Liver (tissue), 9 donors: ENCODE results near the gene CAVIN2. TPM values are rescaled to one million over a fixed set of nuclear protein-coding genes. Genes with fewer than 3 reads are reported as not detected.

ENCODE experiments used
- DNase-seq: peaks from one replicate; pipeline ENCODE4 v3.0.0-alpha.2; 2017; ENCODE audit warnings: low spot score
- H3K27ac ChIP-seq, 2 donors: one replicate each; pipeline ENCODE4 v1.7.0; 2013; ENCODE audit warnings: inconsistent platforms in 2 of 2, low read length in 2 of 2, control low read depth in 1 of 2, low read depth in 1 of 2, mild to moderate bottlenecking in 1 of 2
- H3K27me3 ChIP-seq, 4 donors: one replicate each; pipeline versions ENCODE4 v1.6.1 to v1.7.0; 2013; ENCODE audit warnings: low read length in 3 of 4, inconsistent platforms in 1 of 4, mild to moderate bottlenecking in 1 of 4, moderate library complexity in 1 of 4; ENCODE audit not compliant: control insufficient read depth in 4 of 4, insufficient read depth in 4 of 4
- H3K36me3 ChIP-seq, 4 donors: one replicate each; pipeline versions ENCODE4 v1.6.1 to v1.7.0; 2013; ENCODE audit warnings: low read length in 3 of 4, mild to moderate bottlenecking in 3 of 4, low read depth in 1 of 4, moderate library complexity in 1 of 4; ENCODE audit not compliant: control insufficient read depth in 4 of 4, insufficient read depth in 3 of 4
- H3K4me1 ChIP-seq, 4 donors: one replicate each; pipeline versions ENCODE4 v1.6.1 to v1.7.0; 2013; ENCODE audit warnings: low read length in 3 of 4, mild to moderate bottlenecking in 3 of 4, moderate library complexity in 1 of 4; ENCODE audit not compliant: control insufficient read depth in 4 of 4, insufficient read depth in 4 of 4
- H3K4me3 ChIP-seq, 3 donors: one replicate each; pipeline versions ENCODE4 v1.6.1 to v1.7.0; 2013; ENCODE audit warnings: low read length in 3 of 3, control low read depth in 1 of 3, low read depth in 1 of 3, mild to moderate bottlenecking in 1 of 3
- H3K9ac ChIP-seq, 2 donors: one replicate each; pipeline ENCODE4 v1.7.0; 2013; ENCODE audit warnings: low read length in 2 of 2, mild to moderate bottlenecking in 2 of 2, moderate library complexity in 2 of 2, control low read depth in 1 of 2, low read depth in 1 of 2
- H3K9me3 ChIP-seq, 4 donors: one replicate each; pipeline versions ENCODE4 v1.6.1 to v1.7.0; 2013; ENCODE audit warnings: low read length in 3 of 4; ENCODE audit not compliant: control insufficient read depth in 4 of 4
- ATF3 ChIP-seq: IDR thresholded peaks from 2 replicates; pipeline ENCODE4 v1.6.1; 2016; ENCODE audit warnings: antibody characterized with exemption
- CTCF ChIP-seq: fragments of 150-350 bp; IDR thresholded peaks from 2 replicates; pipeline ENCODE4 v1.5.1; 2017; ENCODE audit warnings: improper control_type of control experiment, low read depth, low read length; ENCODE audit not compliant: missing input control
- EGR1 ChIP-seq, 2 donors: IDR thresholded peaks; 2 replicates each; pipeline ENCODE4 v1.6.1; 2016 to 2018; ENCODE audit warnings: antibody characterized with exemption in 2 of 2, low read depth in 2 of 2
- FOXA1 ChIP-seq: IDR thresholded peaks from 2 replicates; pipeline ENCODE4 v1.6.1; 2016; ENCODE audit warnings: antibody characterized with exemption
- FOXA2 ChIP-seq: IDR thresholded peaks from 2 replicates; pipeline ENCODE4 v1.6.1; 2016; ENCODE audit warnings: antibody characterized with exemption
- GABPA ChIP-seq, 2 donors: IDR thresholded peaks in 1 of 2; conservative IDR thresholded peaks in 1 of 2; 2 replicates each; pipeline ENCODE4 v1.6.1; 2016; ENCODE audit warnings: antibody characterized with exemption in 2 of 2, mild to moderate bottlenecking in 1 of 2, moderate library complexity in 1 of 2
- HNF4G ChIP-seq: IDR thresholded peaks from 2 replicates; pipeline ENCODE4 v1.6.1; 2016; ENCODE audit warnings: antibody characterized with exemption
- JUND ChIP-seq, 2 donors: IDR thresholded peaks; 2 replicates each; pipeline ENCODE4 v1.6.1; 2016; ENCODE audit warnings: antibody characterized with exemption in 2 of 2
- MAX ChIP-seq: IDR thresholded peaks from 2 replicates; pipeline ENCODE4 v1.6.1; 2016; ENCODE audit warnings: antibody characterized with exemption
- NR2F2 ChIP-seq: IDR thresholded peaks from 2 replicates; pipeline ENCODE4 v1.6.1; 2016; ENCODE audit warnings: antibody characterized with exemption
- RXRA ChIP-seq, 2 donors: IDR thresholded peaks; 2 replicates each; pipeline ENCODE4 v1.6.1; 2017 to 2018; ENCODE audit warnings: antibody characterized with exemption in 2 of 2, mild to moderate bottlenecking in 1 of 2
- SP1 ChIP-seq: IDR thresholded peaks from 2 replicates; pipeline ENCODE4 v1.6.1; 2018; ENCODE audit warnings: antibody characterized with exemption, mild to moderate bottlenecking
- TAF1 ChIP-seq: conservative IDR thresholded peaks from 2 replicates; pipeline ENCODE4 v1.6.1; 2016; ENCODE audit warnings: antibody characterized with exemption, mild to moderate bottlenecking
- YY1 ChIP-seq: IDR thresholded peaks from 2 replicates; pipeline ENCODE4 v1.6.1; 2016; ENCODE audit warnings: antibody characterized with exemption, mild to moderate bottlenecking
- WGBS: extraction: QIAGEN DNeasy Blood & Tissue Kit; methylation state at CpG from one replicate; pipeline ENCODE4 v1.1.7; 2013; 5-methylcytosine and 5-hydroxymethylcytosine counted together
- polyA plus RNA-seq, 2 donors: library from polyadenylated mRNA; stranded (reverse) in 1 of 2; unstranded in 1 of 2; fragments of 200-250 nt in 1 of 2; fragments of >200 nt in 1 of 2; fragmentation: Nextera tagmentation in 1 of 2; extraction: Ambion mirVana in 1 of 2; gene quantifications; one replicate each; pipeline versions ENCODE4 v1.2.1 to v1.2.3, GENCODE V29; 2013 to 2015
- total RNA-seq, 2 donors: library from RNA; depleted of rRNA; stranded (reverse); fragments of >200 nt; gene quantifications; one replicate each; pipeline ENCODE4 v1.2.3, GENCODE V29; 2014
- TF ChIP-seq, protein P1 (sequence below): IDR thresholded peaks from 2 replicates; pipeline ENCODE4 v1.6.1; 2016; ENCODE audit warnings: antibody characterized with exemption
- TF ChIP-seq, protein P2 (sequence below): IDR thresholded peaks from 2 replicates; pipeline ENCODE4 v1.6.1; 2016; ENCODE audit warnings: antibody characterized with exemption, mild to moderate bottlenecking
- donor health status: healthy.
- donor health status: healthy.
- donor health status: healthy.
- donor health status: healthy.
- donor health status: healthy.

The CAVIN2 gene
- total and polyA plus RNA-seq, 4 donors = 13.3 to 20.7 (median 14.0) TPM

DNA sequence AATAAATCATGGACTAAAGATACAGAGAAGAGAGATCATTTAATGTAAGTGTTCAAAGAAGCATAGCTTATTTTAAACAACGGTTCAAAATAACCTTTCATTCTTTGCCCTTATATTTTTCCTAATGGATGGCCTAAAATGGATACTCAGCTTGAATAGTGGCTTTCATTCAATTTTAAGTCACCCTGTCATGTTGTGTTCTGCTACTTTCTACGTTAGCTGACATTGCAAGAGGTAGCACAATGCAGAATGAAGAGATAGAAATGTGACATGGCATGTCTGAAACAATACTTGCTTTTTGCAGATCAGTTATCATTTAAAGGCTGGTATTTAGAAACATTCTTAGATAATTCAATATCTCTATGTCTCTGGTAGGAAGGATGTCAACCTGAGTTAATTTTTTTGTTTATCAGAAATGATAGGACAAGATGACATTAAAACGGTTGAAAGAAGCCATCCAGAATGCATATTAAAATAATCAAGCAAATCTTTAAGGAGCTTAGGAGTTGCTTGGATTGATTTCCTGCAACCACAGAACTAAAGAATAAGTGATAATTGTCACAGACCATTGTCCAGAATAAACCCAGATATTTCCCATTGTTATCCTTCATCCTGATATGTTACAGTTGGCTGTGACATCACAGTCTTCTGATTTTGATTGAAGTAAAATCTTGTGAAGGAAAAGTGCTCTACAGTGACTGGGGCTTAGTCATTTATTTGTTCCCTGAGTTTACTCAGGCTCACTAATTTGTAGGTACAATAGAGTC is 41.7 kb upstream of the CAVIN2 start:
- no peaks in the 10 kb centered on the region for H3K36me3 ChIP-seq
- no peaks in the 10 kb centered on the region for H3K4me1 ChIP-seq
- no peak overlapping the region for H3K9ac ChIP-seq
- no peak for DNase-seq
- H3K9me3 ChIP-seq = peaks cover 0 to 1% (median 0%) of the 10 kb centered on the region in 4 donors
- 88% methylated on average over 3 of the region's 3 CpGs for WGBS
- H3K4me3 ChIP-seq = no peak overlapping the region
- no peaks in the 10 kb centered on the region for H3K27me3 ChIP-seq
- TF ChIP-seq, protein P1, sequence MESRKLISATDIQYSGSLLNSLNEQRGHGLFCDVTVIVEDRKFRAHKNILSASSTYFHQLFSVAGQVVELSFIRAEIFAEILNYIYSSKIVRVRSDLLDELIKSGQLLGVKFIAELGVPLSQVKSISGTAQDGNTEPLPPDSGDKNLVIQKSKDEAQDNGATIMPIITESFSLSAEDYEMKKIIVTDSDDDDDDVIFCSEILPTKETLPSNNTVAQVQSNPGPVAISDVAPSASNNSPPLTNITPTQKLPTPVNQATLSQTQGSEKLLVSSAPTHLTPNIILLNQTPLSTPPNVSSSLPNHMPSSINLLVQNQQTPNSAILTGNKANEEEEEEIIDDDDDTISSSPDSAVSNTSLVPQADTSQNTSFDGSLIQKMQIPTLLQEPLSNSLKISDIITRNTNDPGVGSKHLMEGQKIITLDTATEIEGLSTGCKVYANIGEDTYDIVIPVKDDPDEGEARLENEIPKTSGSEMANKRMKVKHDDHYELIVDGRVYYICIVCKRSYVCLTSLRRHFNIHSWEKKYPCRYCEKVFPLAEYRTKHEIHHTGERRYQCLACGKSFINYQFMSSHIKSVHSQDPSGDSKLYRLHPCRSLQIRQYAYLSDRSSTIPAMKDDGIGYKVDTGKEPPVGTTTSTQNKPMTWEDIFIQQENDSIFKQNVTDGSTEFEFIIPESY = no peak
- TF ChIP-seq GABPA (IDR thresholded peaks at IDR 0.05 in 1 of 2, conservative IDR thresholded peaks at IDR 0.05 in 1 of 2) (no peak), FOXA1 (no peak), CTCF (no peak), SP1 (no peak), EGR1 (IDR thresholded peaks at IDR 0.05; ENCODE audit: low read depth in 2 of 2) (no peak), TAF1 (no peak), RXRA (IDR thresholded peaks at IDR 0.05) (no peak), MAX (no peak), YY1 (no peak), ATF3 (no peak), FOXA2 (no peak)
- TF ChIP-seq, protein P2, sequence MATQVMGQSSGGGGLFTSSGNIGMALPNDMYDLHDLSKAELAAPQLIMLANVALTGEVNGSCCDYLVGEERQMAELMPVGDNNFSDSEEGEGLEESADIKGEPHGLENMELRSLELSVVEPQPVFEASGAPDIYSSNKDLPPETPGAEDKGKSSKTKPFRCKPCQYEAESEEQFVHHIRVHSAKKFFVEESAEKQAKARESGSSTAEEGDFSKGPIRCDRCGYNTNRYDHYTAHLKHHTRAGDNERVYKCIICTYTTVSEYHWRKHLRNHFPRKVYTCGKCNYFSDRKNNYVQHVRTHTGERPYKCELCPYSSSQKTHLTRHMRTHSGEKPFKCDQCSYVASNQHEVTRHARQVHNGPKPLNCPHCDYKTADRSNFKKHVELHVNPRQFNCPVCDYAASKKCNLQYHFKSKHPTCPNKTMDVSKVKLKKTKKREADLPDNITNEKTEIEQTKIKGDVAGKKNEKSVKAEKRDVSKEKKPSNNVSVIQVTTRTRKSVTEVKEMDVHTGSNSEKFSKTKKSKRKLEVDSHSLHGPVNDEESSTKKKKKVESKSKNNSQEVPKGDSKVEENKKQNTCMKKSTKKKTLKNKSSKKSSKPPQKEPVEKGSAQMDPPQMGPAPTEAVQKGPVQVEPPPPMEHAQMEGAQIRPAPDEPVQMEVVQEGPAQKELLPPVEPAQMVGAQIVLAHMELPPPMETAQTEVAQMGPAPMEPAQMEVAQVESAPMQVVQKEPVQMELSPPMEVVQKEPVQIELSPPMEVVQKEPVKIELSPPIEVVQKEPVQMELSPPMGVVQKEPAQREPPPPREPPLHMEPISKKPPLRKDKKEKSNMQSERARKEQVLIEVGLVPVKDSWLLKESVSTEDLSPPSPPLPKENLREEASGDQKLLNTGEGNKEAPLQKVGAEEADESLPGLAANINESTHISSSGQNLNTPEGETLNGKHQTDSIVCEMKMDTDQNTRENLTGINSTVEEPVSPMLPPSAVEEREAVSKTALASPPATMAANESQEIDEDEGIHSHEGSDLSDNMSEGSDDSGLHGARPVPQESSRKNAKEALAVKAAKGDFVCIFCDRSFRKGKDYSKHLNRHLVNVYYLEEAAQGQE = no peak
- H3K27ac ChIP-seq = no peak overlapping the region

DNA sequence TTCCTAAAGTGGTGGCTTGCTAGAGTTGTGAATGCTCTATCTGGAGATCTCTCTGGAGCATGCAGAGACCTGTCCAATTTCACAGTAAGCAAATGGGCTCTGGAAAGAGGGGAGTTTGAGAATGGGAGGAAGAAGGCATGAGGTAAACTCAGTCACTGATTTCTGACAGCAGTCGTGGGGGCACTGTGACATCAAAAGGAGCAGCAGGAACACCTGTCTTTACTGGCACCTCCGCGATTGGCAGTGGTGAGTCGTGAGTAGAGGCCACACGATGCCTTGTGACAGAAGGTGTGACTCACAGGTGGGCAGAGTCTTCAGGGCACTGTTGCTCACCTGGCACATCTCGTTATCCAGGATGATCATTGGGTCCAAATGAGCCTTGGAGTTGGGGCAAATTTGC is 38.8 kb upstream of the CAVIN2 start:
- H3K36me3 ChIP-seq = no peaks in the 10 kb centered on the region
- no peak for DNase-seq
- no peaks in the 10 kb centered on the region for H3K4me1 ChIP-seq
- TF ChIP-seq NR2F2 (no peak), CTCF (no peak), GABPA (IDR thresholded peaks at IDR 0.05 in 1 of 2, conservative IDR thresholded peaks at IDR 0.05 in 1 of 2) (no peak), YY1 (no peak), SP1 (no peak), MAX (no peak), JUND (IDR thresholded peaks at IDR 0.05) (no peak), TAF1 (no peak), HNF4G (no peak)
- TF ChIP-seq, protein P2 = no peak

More for the DNA sequence above, 38.8 kb upstream of the CAVIN2 start:
- Histone ChIP-seq H3K9me3 (no peaks in the 10 kb centered on the region), H3K9ac (no peak overlapping the region), H3K27me3 (no peaks in the 10 kb centered on the region), H3K27ac (no peak overlapping the region), H3K4me3 (no peak overlapping the region)
- 92% methylated on average over 6 of the region's 6 CpGs for WGBS
